NCI-H1694 (cell line): Measurements from ENCODE around the gene SORCS2.

ENCODE experiments used
- DNase-seq: peaks from one replicate; lab custom pipeline; 2025; lab: John Stamatoyannopoulos, UW

The SORCS2 gene

GRCh38 chr4:7510066-7510465 is 317.7 kb downstream of the SORCS2 start:
- DNase-seq, result no peak

GRCh38 chr4:7510538-7510937 is 318.2 kb downstream of the SORCS2 start:
- no peak for DNase-seq

GRCh38 chr4:7511525-7511924 is 319.2 kb downstream of the SORCS2 start:
- DNase-seq, result no peak

- no peak for DNase-seq
Observed at GRCh38 chr4:7512428-7512827, 320.1 kb downstream of the SORCS2 start.

- DNase-seq, result no peak
Observed at GRCh38 chr4:7512946-7513345, 320.6 kb downstream of the SORCS2 start.

- no peak for DNase-seq
Observed at GRCh38 chr4:7513671-7514070, 321.3 kb downstream of the SORCS2 start.

- no peak for DNase-seq
Observed at GRCh38 chr4:7514281-7514680, 321.9 kb downstream of the SORCS2 start.

- DNase-seq, result no peak
Observed at GRCh38 chr4:7514789-7515188, 322.5 kb downstream of the SORCS2 start.

GRCh38 chr4:7515390-7515902 is 323.1 kb downstream of the SORCS2 start:
- no peak for DNase-seq

- DNase-seq, result no peak
Observed at GRCh38 chr4:7516096-7516772, 323.9 kb downstream of the SORCS2 start.

- DNase-seq, result no peak
Observed at GRCh38 chr4:7516773-7517144, 324.4 kb downstream of the SORCS2 start.

GRCh38 chr4:7518871-7519637 is 326.7 kb downstream of the SORCS2 start:
- peak; percentile 80 for DNase-seq

- DNase-seq, result no peak
Observed at GRCh38 chr4:7519638-7520376, 327.5 kb downstream of the SORCS2 start.

- no peak for DNase-seq
Observed at GRCh38 chr4:7521666-7522065, 329.3 kb downstream of the SORCS2 start.

- no peak for DNase-seq
Observed at GRCh38 chr4:7522452-7523220, 330.3 kb downstream of the SORCS2 start.

GRCh38 chr4:7523526-7523925 is 331.2 kb downstream of the SORCS2 start:
- no peak for DNase-seq

GRCh38 chr4:7524064-7524682 is 331.8 kb downstream of the SORCS2 start:
- no peak for DNase-seq

- no peak for DNase-seq
Observed at GRCh38 chr4:7524843-7525242, 332.5 kb downstream of the SORCS2 start.

- DNase-seq, result no peak
Observed at GRCh38 chr4:7526491-7526890, 334.2 kb downstream of the SORCS2 start.

GRCh38 chr4:7526929-7527535 is 334.7 kb downstream of the SORCS2 start:
- DNase-seq, result no peak
